OCI-LY3 (cell line): ENCODE data around the gene STUB1.

Source experiments
- CTCF ChIP-seq: fragments of 200-600, 300-600 bp; sonication (generic); IDR thresholded peaks from 2 replicates; pipeline ENCODE4 v1.5.1; 2014; ENCODE audit warnings: antibody characterized with exemption, low read length, low read depth
- EZH2phosphoT487 ChIP-seq: fragments of 200-600 bp; shearing (Covaris generic); IDR thresholded peaks from 2 replicates; pipeline ENCODE4 v1.6.1; 2018; ENCODE audit warnings: antibody characterized with exemption, mixed run types, low read depth

GRCh38 chr16:669666-670065 lies 10.5 kb upstream of the STUB1 start:
- TF ChIP-seq CTCF (no peak), EZH2phosphoT487 (no peak)
